Activated B cell treated with CpG ODN at 0.5 μM for 24 hours (primary cell): ENCODE measurements around the gene ZNF264. TPM values are rescaled to one million over a fixed set of nuclear protein-coding genes. Genes with fewer than 3 reads are reported as not detected.
"Not testable (repeated sequence)": the region's sequence is repeated elsewhere in the genome, so short reads cannot be mapped to it uniquely, and the experiment has no call there.

Experiments used
- ATAC-seq: fragments of 200-7000 bp; cut with Tn5 transposase; one replicate; pipeline ENCODE4 v1.10.0; 2021; ENCODE audit warnings: low read depth, mild to moderate bottlenecking, moderate library complexity
- CTCF ChIA-PET: fragments of 350-600 bp; sonication (Branson Sonifier 250); formaldehyde crosslinking; loops from one replicate; lab custom pipeline; 2021; ENCODE audit warnings: antibody characterized with exemption; lab: Charles Lee
- POLR2A ChIA-PET: fragments of 350-600 bp; sonication (Branson Sonifier 250); formaldehyde crosslinking; loops from one replicate; lab custom pipeline; 2021; ENCODE audit warnings: antibody characterized with exemption; lab: Charles Lee
- DNase-seq: peaks from one replicate; pipeline ENCODE4 v3.0.0; 2022
- H3K27ac Mint-ChIP-seq: one replicate; pipeline ENCODE4 v1.8.0; 2020; ENCODE audit warnings: mixed read lengths
- H3K27me3 Mint-ChIP-seq: one replicate; pipeline ENCODE4 v1.8.0; 2021; ENCODE audit warnings: mixed read lengths
- H3K36me3 Mint-ChIP-seq: one replicate; pipeline ENCODE4 v1.8.0; 2021; ENCODE audit warnings: low read depth, mixed read lengths
- H3K4me1 Mint-ChIP-seq: one replicate; pipeline ENCODE4 v1.8.0; 2021; ENCODE audit warnings: mixed read lengths
- H3K4me3 Mint-ChIP-seq: one replicate; pipeline ENCODE4 v1.8.0; 2020; ENCODE audit warnings: mild to moderate bottlenecking, mixed read lengths
- H3K9me3 Mint-ChIP-seq: one replicate; pipeline ENCODE4 v1.8.0; 2020; ENCODE audit warnings: mixed read lengths
- CTCF ChIP-seq: fragments of 200-600 bp; IDR thresholded peaks from one replicate; pipeline ENCODE4 v1.8.0; 2022; ENCODE audit warnings: antibody characterized with exemption, mild to moderate bottlenecking
- intact Hi-C: fragments of 100-400 bp; cut with micrococcal nuclease; formaldehyde crosslinking; loops from one replicate; pipeline ENCODE4 v1.15.1; 2024
- total RNA-seq: library from RNA; stranded (reverse); gene quantifications from 2 replicates; pipeline ENCODE4 v1.2.3, GENCODE V29; 2022

Gene ZNF264
- total RNA-seq, 1 donor from 2014 or later: 58.7 TPM

- no peak within 1 kb of the TSS for H3K4me3 Mint-ChIP-seq
- ChIA-PET POLR2A (no interaction called here), CTCF (no interaction called here)
- H3K27ac Mint-ChIP-seq: no peak within 1 kb of the TSS
- H3K9me3 Mint-ChIP-seq: peaks cover 9% of the 10 kb centered on the region
- peaks cover 2% of the 10 kb centered on the region for H3K27me3 Mint-ChIP-seq
- peaks cover 7% of the 10 kb centered on the region for H3K4me1 Mint-ChIP-seq
- no peak for ATAC-seq
- DNase-seq: no peak
- no peaks in the 10 kb centered on the region for H3K36me3 Mint-ChIP-seq
- TF ChIP-seq CTCF: no peak
- intact Hi-C loops: no loop called here
Measured at GRCh38 chr19:57167385-57167784, 23.9 kb upstream of the ZNF264 start, which contains the start of gene DUXA. TSS of gene DUXA (minus strand) at chr19:57167485. CDS start at chr19:57167443, 42 bp downstream.

- peaks cover 12% of the 10 kb centered on the region for H3K9me3 Mint-ChIP-seq
Measured at GRCh38 chr19:57171551-57172081, 19.7 kb upstream of the ZNF264 start.

GRCh38 chr19:57190301-57190700 lies 999 bp upstream of the ZNF264 start:
- TF ChIP-seq CTCF: no peak
- no peak for ATAC-seq
- no peak for DNase-seq
- peaks cover 43% of the 10 kb centered on the region for H3K36me3 Mint-ChIP-seq
- ChIA-PET CTCF (no interaction called here), POLR2A (interaction anchor here (1.2 to 2.1 kb wide), 4 partner anchors 50 to 491 kb away, joined by 4 to 15 read pairs (median 7); partner anchors contain the start of genes ZNF543 and ZNF805)
- H3K9me3 Mint-ChIP-seq: peaks cover 16% of the 10 kb centered on the region
- intact Hi-C loops: loop anchor here (10.0 kb wide), 1 partner anchor 174 kb away; the partner anchor contains the start of genes TRAPPC2B and ZNF547
- H3K27ac Mint-ChIP-seq: peak overlapping the region; percentile 94
- H3K4me1 Mint-ChIP-seq: peaks cover 36% of the 10 kb centered on the region
- peak overlapping the region; percentile 92 for H3K4me3 Mint-ChIP-seq
- peaks cover 5% of the 10 kb centered on the region for H3K27me3 Mint-ChIP-seq

More at GRCh38 chr19:57171551-57172081, 19.7 kb upstream of the ZNF264 start:
- Mint-ChIP-seq H3K27me3 (peaks cover 2% of the 10 kb centered on the region), H3K36me3 (no peaks in the 10 kb centered on the region), H3K4me3 (peak overlapping the region; percentile 73), H3K4me1 (peaks cover 9% of the 10 kb centered on the region), H3K27ac (peak overlapping the region; percentile 50)
- ChIA-PET POLR2A (no interaction called here), CTCF (no interaction called here)
- TF ChIP-seq CTCF: no peak
- intact Hi-C loops: no loop called here
- peak; percentile 21 for DNase-seq
- ATAC-seq: peak; percentile 52

GRCh38 chr19:57192077-57192420 lies 749 bp downstream of the ZNF264 start:
- POLR2A ChIA-PET: interaction anchor here (0.6 to 2.1 kb wide), 7 partner anchors 8 to 992 kb away, joined by 3 to 15 read pairs (median 6); partner anchors contain the start of genes ZNF304, ZNF543 and ZNF805
- H3K27me3 Mint-ChIP-seq: peaks cover 5% of the 10 kb centered on the region
- peak overlapping the region; percentile 71 for H3K27ac Mint-ChIP-seq
- H3K4me1 Mint-ChIP-seq: peaks cover 36% of the 10 kb centered on the region
- no peak for DNase-seq
- H3K4me3 Mint-ChIP-seq: peak overlapping the region; percentile 92
- H3K9me3 Mint-ChIP-seq: peaks cover 16% of the 10 kb centered on the region
- ATAC-seq: no peak
- peaks cover 60% of the 10 kb centered on the region for H3K36me3 Mint-ChIP-seq
- CTCF ChIA-PET: no interaction called here
- no peak for TF ChIP-seq CTCF
- intact Hi-C loops: loop anchor here (10.0 kb wide), 1 partner anchor 173 kb away; the partner anchor contains the start of genes TRAPPC2B and ZNF547

GRCh38 chr19:57192993-57193392 lies 1.7 kb downstream of the ZNF264 start:
- no peaks in the 10 kb centered on the region for H3K27me3 Mint-ChIP-seq
- ATAC-seq (no peak), DNase-seq (no peak)
- H3K4me1 Mint-ChIP-seq: peaks cover 36% of the 10 kb centered on the region
- intact Hi-C loops: loop anchor here (10.0 kb wide), 1 partner anchor 172 kb away; the partner anchor contains the start of genes TRAPPC2B and ZNF547
- peak overlapping the region; percentile 92 for H3K4me3 Mint-ChIP-seq
- H3K27ac Mint-ChIP-seq: no peak overlapping the region
- TF ChIP-seq CTCF: no peak
- POLR2A ChIA-PET: no interaction called here
- peaks cover 11% of the 10 kb centered on the region for H3K9me3 Mint-ChIP-seq
- CTCF ChIA-PET: no interaction called here
- H3K36me3 Mint-ChIP-seq: peaks cover 70% of the 10 kb centered on the region

- intact Hi-C loops: loop anchor here (10.0 kb wide), 1 partner anchor 167 kb away; the partner anchor contains the start of genes TRAPPC2B and ZNF547
- POLR2A ChIA-PET, DNase-seq, ATAC-seq, H3K27me3 Mint-ChIP-seq, H3K4me3 Mint-ChIP-seq, H3K9me3 Mint-ChIP-seq, CTCF ChIA-PET, H3K27ac Mint-ChIP-seq: not testable (repeated sequence)
- peaks cover 94% of the 10 kb centered on the region for H3K36me3 Mint-ChIP-seq
- peaks cover 19% of the 10 kb centered on the region for H3K4me1 Mint-ChIP-seq
Measured at GRCh38 chr19:57197874-57198273, 6.6 kb downstream of the ZNF264 start.
